Measurements from ENCODE around the gene GALNT5. TPM values are rescaled to one million over a fixed set of nuclear protein-coding genes. Genes with fewer than 3 reads are reported as not detected.

GALNT5 gene
- total RNA-seq, 1 experiment from 2014 or later: 0.04 TPM

DNA sequence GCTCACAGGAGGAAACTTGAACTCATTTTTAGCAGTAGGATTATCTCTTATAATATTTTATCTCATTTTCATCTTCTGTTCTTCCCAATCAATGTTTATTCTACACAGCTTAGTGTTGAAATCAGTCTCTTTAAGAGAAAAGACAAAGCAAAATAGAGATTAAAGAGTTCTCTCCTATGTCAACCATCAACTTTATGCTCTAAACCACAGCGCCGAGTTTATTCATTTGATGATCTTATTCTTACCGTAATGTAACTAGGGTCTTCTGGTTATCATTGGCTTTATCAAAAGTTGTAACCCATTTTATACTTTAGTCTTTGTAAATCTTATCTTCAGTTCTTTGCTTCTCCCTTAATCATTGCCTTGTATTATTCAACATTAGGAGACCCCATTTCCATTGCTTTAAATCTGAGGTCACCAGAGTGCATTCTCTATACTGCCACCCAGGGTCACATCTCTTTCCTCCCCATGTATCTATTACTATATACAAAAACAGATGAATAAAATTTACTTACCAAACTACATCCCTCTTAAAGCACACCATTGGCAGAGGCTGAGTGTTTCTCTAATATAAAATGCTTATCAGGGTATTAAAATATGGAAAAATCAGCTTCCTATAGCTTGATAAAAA lies 90.9 kb downstream of the GALNT5 start:
- H3K9ac ChIP-seq (ENCODE audit: low read length): no peak overlapping the region
- H3K4me3 ChIP-seq (ENCODE audit: low read length): no peak overlapping the region
- intact Hi-C loops (cut with micrococcal nuclease): no loop called here
- no peaks in the 10 kb centered on the region for H3K27me3 ChIP-seq (ENCODE audit: low read length)
- BruUV-seq (replicated peaks): no TSS peak
- no peak for DNase-seq
- H3K27ac ChIP-seq (ENCODE audit: low read length): no peak overlapping the region
- no peak for ATAC-seq
- H3K79me2 ChIP-seq (ENCODE audit: low read length): no peaks in the 10 kb centered on the region
- ChIA-PET POLR2A (ENCODE audit: unreplicated experiment) (no interaction called here), CTCF (no interaction called here)
- H3K9me2 ChIP-seq (replicated peaks; ENCODE audit: low read length): no peaks in the 10 kb centered on the region
- no peak overlapping the region for H2AFZ ChIP-seq (ENCODE audit: low read length)
- H3F3A ChIP-seq (ENCODE audit: low read length, unreplicated experiment): no peaks in the 10 kb centered on the region
- no peaks in the 10 kb centered on the region for H3K4me1 ChIP-seq (ENCODE audit: insufficient read depth, low read length)
- 0 out of 2 replicates have a peak, but pooled peaks cover 3% of the 10 kb centered on the region for H3K9me3 ChIP-seq (ENCODE audit: low read length)
- no peaks in the 10 kb centered on the region for H4K20me1 ChIP-seq (ENCODE audit: low read length)
- H3K36me3 ChIP-seq (ENCODE audit: low read depth, low read length): no peaks in the 10 kb centered on the region
- H3K4me2 ChIP-seq (ENCODE audit: low read length): no peak overlapping the region
- TF ChIP-seq EZH2phosphoT487 (IDR thresholded peaks at IDR 0.05; ENCODE audit: borderline replicate concordance, low read length) (no peak), EZH2 (IDR thresholded peaks at IDR 0.05; ENCODE audit: low read length, unreplicated experiment) (no peak)
- TF ChIP-seq, protein P1, sequence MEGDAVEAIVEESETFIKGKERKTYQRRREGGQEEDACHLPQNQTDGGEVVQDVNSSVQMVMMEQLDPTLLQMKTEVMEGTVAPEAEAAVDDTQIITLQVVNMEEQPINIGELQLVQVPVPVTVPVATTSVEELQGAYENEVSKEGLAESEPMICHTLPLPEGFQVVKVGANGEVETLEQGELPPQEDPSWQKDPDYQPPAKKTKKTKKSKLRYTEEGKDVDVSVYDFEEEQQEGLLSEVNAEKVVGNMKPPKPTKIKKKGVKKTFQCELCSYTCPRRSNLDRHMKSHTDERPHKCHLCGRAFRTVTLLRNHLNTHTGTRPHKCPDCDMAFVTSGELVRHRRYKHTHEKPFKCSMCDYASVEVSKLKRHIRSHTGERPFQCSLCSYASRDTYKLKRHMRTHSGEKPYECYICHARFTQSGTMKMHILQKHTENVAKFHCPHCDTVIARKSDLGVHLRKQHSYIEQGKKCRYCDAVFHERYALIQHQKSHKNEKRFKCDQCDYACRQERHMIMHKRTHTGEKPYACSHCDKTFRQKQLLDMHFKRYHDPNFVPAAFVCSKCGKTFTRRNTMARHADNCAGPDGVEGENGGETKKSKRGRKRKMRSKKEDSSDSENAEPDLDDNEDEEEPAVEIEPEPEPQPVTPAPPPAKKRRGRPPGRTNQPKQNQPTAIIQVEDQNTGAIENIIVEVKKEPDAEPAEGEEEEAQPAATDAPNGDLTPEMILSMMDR (conservative IDR thresholded peaks at IDR 0.05; ENCODE audit: low read depth, low read length): no peak

DNA sequence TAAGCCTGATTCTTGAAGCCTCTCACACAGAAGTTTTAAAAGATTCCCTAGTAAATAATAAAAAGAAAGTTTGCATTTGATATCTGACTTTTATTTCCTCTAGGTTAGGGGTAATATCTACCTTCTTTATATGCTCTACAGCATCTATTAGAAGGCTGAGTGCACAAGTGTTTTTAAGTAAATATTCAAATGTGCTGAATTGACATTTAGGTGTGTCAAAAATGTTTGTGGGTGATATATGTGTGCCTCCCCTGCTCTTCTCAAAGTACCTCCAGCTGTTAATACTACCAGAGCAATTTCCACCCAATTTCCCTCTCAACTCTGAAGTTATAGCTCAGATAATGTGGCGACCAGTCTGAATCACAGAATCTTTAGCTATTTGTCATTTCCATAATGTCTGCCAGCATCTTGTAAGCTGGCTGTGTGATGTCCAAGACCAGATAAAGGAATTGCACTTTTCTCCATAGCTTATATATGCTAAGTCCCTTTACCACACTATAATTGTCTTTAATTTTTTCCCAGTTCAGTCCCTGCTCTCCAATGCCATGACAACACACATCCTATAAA lies 92.5 kb downstream of the GALNT5 start:
- ChIA-PET CTCF (no interaction called here), POLR2A (ENCODE audit: unreplicated experiment) (no interaction called here)
- Histone ChIP-seq H3K9ac (ENCODE audit: low read length) (no peak overlapping the region), H3K9me2 (replicated peaks; ENCODE audit: low read length) (no peaks in the 10 kb centered on the region), H3K4me2 (ENCODE audit: low read length) (no peak overlapping the region), H2AFZ (ENCODE audit: low read length) (no peak overlapping the region), H3K27ac (ENCODE audit: low read length) (no peak overlapping the region), H3K9me3 (ENCODE audit: low read length) (0 out of 2 replicates have a peak, but pooled peaks cover 3% of the 10 kb centered on the region), H3K36me3 (ENCODE audit: low read depth, low read length) (no peaks in the 10 kb centered on the region), H3K79me2 (ENCODE audit: low read length) (no peaks in the 10 kb centered on the region), H3F3A (ENCODE audit: low read length, unreplicated experiment) (no peaks in the 10 kb centered on the region), H3K27me3 (ENCODE audit: low read length) (no peaks in the 10 kb centered on the region), H3K4me3 (ENCODE audit: low read length) (no peak overlapping the region), H3K4me1 (ENCODE audit: insufficient read depth, low read length) (no peaks in the 10 kb centered on the region), H4K20me1 (ENCODE audit: low read length) (no peaks in the 10 kb centered on the region)
- BruUV-seq (replicated peaks): no TSS peak
- intact Hi-C loops (cut with micrococcal nuclease): no loop called here
- DNase-seq (peak; percentile 25), ATAC-seq (peak; percentile 53)
- no peak for TF ChIP-seq EZH2 (IDR thresholded peaks at IDR 0.05; ENCODE audit: low read length, unreplicated experiment)
- TF ChIP-seq, protein P1 (conservative IDR thresholded peaks at IDR 0.05; ENCODE audit: low read depth, low read length): no peak
- TF ChIP-seq EZH2phosphoT487 (IDR thresholded peaks at IDR 0.05; ENCODE audit: borderline replicate concordance, low read length): no peak

DNA sequence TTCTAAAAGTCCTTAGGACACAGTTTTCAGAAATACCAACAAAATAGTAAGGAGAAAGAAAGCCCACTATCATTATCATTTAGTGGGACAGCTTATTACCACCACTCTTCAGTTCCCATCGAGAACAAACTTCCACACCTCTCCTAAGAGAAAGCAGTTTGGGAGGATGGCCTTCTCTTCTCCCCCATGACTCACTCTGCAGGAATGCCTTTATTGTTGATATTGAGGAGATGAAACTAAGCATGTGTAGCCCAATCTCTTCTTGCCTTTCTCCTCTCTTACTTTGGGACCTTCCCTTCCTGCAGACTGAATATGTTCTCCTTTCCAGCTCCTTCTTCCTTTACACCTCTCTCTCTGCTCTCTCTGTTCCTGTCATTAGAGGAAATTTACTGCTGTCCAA lies 98.1 kb downstream of the GALNT5 start:
- Histone ChIP-seq H3F3A (ENCODE audit: low read length, unreplicated experiment) (no peaks in the 10 kb centered on the region), H3K27me3 (ENCODE audit: low read length) (no peaks in the 10 kb centered on the region), H3K36me3 (ENCODE audit: low read depth, low read length) (no peaks in the 10 kb centered on the region), H3K27ac (ENCODE audit: low read length) (no peak overlapping the region), H3K4me3 (ENCODE audit: low read length) (no peak overlapping the region), H3K79me2 (ENCODE audit: low read length) (no peaks in the 10 kb centered on the region), H3K9ac (ENCODE audit: low read length) (no peak overlapping the region), H3K4me1 (ENCODE audit: insufficient read depth, low read length) (0 out of 2 replicates have a peak, but pooled peaks cover 6% of the 10 kb centered on the region), H4K20me1 (ENCODE audit: low read length) (no peaks in the 10 kb centered on the region), H3K9me2 (replicated peaks; ENCODE audit: low read length) (no peaks in the 10 kb centered on the region), H2AFZ (ENCODE audit: low read length) (no peak overlapping the region), H3K9me3 (ENCODE audit: low read length) (no peaks in the 10 kb centered on the region), H3K4me2 (ENCODE audit: low read length) (no peak overlapping the region)
- ChIA-PET CTCF (no interaction called here), POLR2A (ENCODE audit: unreplicated experiment) (no interaction called here)
- peak; percentile 66 for ATAC-seq
- no peak for TF ChIP-seq EZH2phosphoT487 (IDR thresholded peaks at IDR 0.05; ENCODE audit: borderline replicate concordance, low read length)
- TF ChIP-seq, protein P1 (conservative IDR thresholded peaks at IDR 0.05; ENCODE audit: low read depth, low read length): no peak
- peak; percentile 60 for DNase-seq
- intact Hi-C loops (cut with micrococcal nuclease): no loop called here
- BruUV-seq (replicated peaks): no TSS peak

All from PC-3 (cell line).